ENCODE measurements around the gene PFKL. TPM values are rescaled to one million over a fixed set of nuclear protein-coding genes. Genes with fewer than 3 reads are reported as not detected.

PFKL gene
- polyA plus RNA-seq, 1 donor (not counting 4 experiments of a cell fraction or from before 2014, with no cell fraction given) = 46.6 TPM

DNA sequence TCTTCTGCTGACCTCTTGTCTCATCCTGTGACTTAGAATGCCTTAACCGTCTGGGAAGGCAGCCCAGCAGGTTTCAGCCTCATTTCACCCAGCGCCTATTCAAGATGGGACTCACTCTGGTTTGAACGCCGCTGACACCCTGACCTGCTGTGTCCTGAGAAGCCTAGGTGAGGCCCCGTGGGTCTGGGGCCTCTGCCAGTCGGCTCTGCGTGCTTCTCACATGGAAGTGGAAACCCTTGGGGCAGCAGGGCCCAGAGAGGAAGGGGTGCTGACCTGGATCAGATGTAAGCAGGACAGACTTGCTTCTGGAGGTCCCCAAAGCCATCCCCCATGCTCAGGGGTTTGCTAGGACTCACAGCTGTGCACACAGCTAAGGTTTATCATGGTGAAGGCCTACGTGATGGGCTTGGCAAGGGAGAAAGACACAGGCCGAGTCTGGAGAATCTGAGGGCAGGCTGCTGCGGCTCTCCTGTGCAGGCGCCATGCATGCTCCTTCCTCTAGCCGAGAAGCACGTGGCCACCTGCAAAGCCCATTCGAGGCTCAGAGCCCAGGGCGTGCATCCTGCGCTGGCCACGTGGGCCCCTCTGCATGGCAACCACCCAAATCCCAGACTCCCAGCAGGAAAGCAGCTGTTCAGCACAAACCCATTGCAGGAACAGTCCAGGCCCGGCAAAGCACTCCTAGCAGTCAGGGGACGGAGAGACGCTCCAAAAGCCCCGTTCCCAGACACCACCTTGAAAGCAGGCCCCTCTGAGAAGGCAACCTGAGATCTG is 57.4 kb downstream of the PFKL start:
- Histone ChIP-seq H4K20me1 (ENCODE audit: control insufficient read depth, extremely low read depth, insufficient read depth, low read length) (no peaks in the 10 kb centered on the region), H3K9me3 (ENCODE audit: control insufficient read depth, low read depth, low read length) (no peaks in the 10 kb centered on the region), H3K36me3 (ENCODE audit: control insufficient read depth in 2 of 2, extremely low read depth in 1 of 2, insufficient read depth in 2 of 2, low read length in 2 of 2) (no peaks in the 10 kb centered on the region), H3K4me3 (ENCODE audit: control insufficient read depth in 2 of 3, extremely low read depth in 1 of 3, insufficient read depth in 2 of 3, low read depth in 1 of 3, low read length in 3 of 3) (no peak overlapping the region), H3K27me3 (ENCODE audit: control insufficient read depth, extremely low read depth, insufficient read depth, low read length) (peaks cover 8% of the 10 kb centered on the region), H3K4me1 (ENCODE audit: control insufficient read depth, extremely low read depth, insufficient read depth, low read length) (no peaks in the 10 kb centered on the region), H3K79me2 (ENCODE audit: control insufficient read depth, insufficient read depth, low read length) (no peaks in the 10 kb centered on the region), H3K4me2 (ENCODE audit: control insufficient read depth, extremely low read depth, insufficient read depth, low read depth, low read length) (no peak overlapping the region), H3K9ac (ENCODE audit: control insufficient read depth, extremely low read depth, insufficient read depth, low read length) (no peak overlapping the region), H3K27ac (ENCODE audit: control insufficient read depth, insufficient read depth, low read length) (no peak overlapping the region), H2AFZ (ENCODE audit: control insufficient read depth, low read length) (no peak overlapping the region), H3K9me1 (ENCODE audit: control insufficient read depth, extremely low read depth, insufficient read depth, low read length) (no peaks in the 10 kb centered on the region)
- FAIRE-seq (no peak), DNase-seq (ENCODE audit: low read depth, low spot score) (no peak)
- TF ChIP-seq, protein P1, sequence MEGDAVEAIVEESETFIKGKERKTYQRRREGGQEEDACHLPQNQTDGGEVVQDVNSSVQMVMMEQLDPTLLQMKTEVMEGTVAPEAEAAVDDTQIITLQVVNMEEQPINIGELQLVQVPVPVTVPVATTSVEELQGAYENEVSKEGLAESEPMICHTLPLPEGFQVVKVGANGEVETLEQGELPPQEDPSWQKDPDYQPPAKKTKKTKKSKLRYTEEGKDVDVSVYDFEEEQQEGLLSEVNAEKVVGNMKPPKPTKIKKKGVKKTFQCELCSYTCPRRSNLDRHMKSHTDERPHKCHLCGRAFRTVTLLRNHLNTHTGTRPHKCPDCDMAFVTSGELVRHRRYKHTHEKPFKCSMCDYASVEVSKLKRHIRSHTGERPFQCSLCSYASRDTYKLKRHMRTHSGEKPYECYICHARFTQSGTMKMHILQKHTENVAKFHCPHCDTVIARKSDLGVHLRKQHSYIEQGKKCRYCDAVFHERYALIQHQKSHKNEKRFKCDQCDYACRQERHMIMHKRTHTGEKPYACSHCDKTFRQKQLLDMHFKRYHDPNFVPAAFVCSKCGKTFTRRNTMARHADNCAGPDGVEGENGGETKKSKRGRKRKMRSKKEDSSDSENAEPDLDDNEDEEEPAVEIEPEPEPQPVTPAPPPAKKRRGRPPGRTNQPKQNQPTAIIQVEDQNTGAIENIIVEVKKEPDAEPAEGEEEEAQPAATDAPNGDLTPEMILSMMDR (optimal IDR thresholded peaks at IDR 0.05 in 1 of 3, IDR thresholded peaks at IDR 0.05 in 1 of 3, conservative IDR thresholded peaks at IDR 0.05 in 1 of 3; ENCODE audit: extremely low read depth in 1 of 3, insufficient read depth in 2 of 3, low read length in 3 of 3) = no peak
- no peak for TF ChIP-seq EZH2 (IDR thresholded peaks at IDR 0.05; ENCODE audit: low read length)
- dilution Hi-C loops (cut with MboI; ENCODE audit: extremely low pct_ligation_motif_present, low sequenced_read_pairs) = no loop called here

- no peak overlapping the region for H3K9ac ChIP-seq (ENCODE audit: control insufficient read depth, extremely low read depth, insufficient read depth, low read length)
- dilution Hi-C loops (cut with MboI; ENCODE audit: extremely low pct_ligation_motif_present, low sequenced_read_pairs) = no loop called here
- no peak overlapping the region for H2AFZ ChIP-seq (ENCODE audit: control insufficient read depth, low read length)
- H3K4me3 ChIP-seq (ENCODE audit: control insufficient read depth in 2 of 3, extremely low read depth in 1 of 3, insufficient read depth in 2 of 3, low read depth in 1 of 3, low read length in 3 of 3) = no peak overlapping the region
- no peaks in the 10 kb centered on the region for H3K79me2 ChIP-seq (ENCODE audit: control insufficient read depth, insufficient read depth, low read length)
- no peaks in the 10 kb centered on the region for H3K9me1 ChIP-seq (ENCODE audit: control insufficient read depth, extremely low read depth, insufficient read depth, low read length)
- no peaks in the 10 kb centered on the region for H3K27me3 ChIP-seq (ENCODE audit: control insufficient read depth, extremely low read depth, insufficient read depth, low read length)
- TF ChIP-seq, protein P1 (optimal IDR thresholded peaks at IDR 0.05 in 1 of 3, IDR thresholded peaks at IDR 0.05 in 1 of 3, conservative IDR thresholded peaks at IDR 0.05 in 1 of 3; ENCODE audit: extremely low read depth in 1 of 3, insufficient read depth in 2 of 3, low read length in 3 of 3) = no peak
- TF ChIP-seq EZH2 (IDR thresholded peaks at IDR 0.05; ENCODE audit: low read length) = no peak
- FAIRE-seq (no peak), DNase-seq (ENCODE audit: low read depth, low spot score) (no peak)
- H3K27ac ChIP-seq (ENCODE audit: control insufficient read depth, insufficient read depth, low read length) = no peak overlapping the region
- no peak overlapping the region for H3K4me2 ChIP-seq (ENCODE audit: control insufficient read depth, extremely low read depth, insufficient read depth, low read depth, low read length)
- H3K4me1 ChIP-seq (ENCODE audit: control insufficient read depth, extremely low read depth, insufficient read depth, low read length) = no peaks in the 10 kb centered on the region
- no peaks in the 10 kb centered on the region for H4K20me1 ChIP-seq (ENCODE audit: control insufficient read depth, extremely low read depth, insufficient read depth, low read length)
- H3K9me3 ChIP-seq (ENCODE audit: control insufficient read depth, low read depth, low read length) = no peaks in the 10 kb centered on the region
- no peaks in the 10 kb centered on the region for H3K36me3 ChIP-seq (ENCODE audit: control insufficient read depth in 2 of 2, extremely low read depth in 1 of 2, insufficient read depth in 2 of 2, low read length in 2 of 2)
Measured at GRCh38 chr21:44359396-44359795, 59.5 kb downstream of the PFKL start.

All from keratinocyte (primary cell).